GM18867 (cell line): ENCODE data around the gene TSPAN4.

Experiments
- ATAC-seq: cut with Tn5 transposase; IDR thresholded peaks from one replicate; pipeline ENCODE4 v1.9.1; 2021; ENCODE audit warnings: mild to moderate bottlenecking, moderate library complexity; ENCODE audit not compliant: unreplicated experiment

TSPAN4 gene

GRCh38 chr11:882596-882995 lies 39.9 kb downstream of the TSPAN4 start:
- ATAC-seq, result no peak

GRCh38 chr11:883527-883926 lies 40.9 kb downstream of the TSPAN4 start:
- ATAC-seq, result no peak

GRCh38 chr11:884578-885070 lies 42.0 kb downstream of the TSPAN4 start:
- ATAC-seq, result no peak

- no peak for ATAC-seq
These were observed 43.9 kb downstream of the TSPAN4 start for GRCh38 chr11:886568-886967.

- no peak for ATAC-seq
These were observed 44.9 kb downstream of the TSPAN4 start for GRCh38 chr11:887589-887988.

- no peak for ATAC-seq
These were observed 45.9 kb downstream of the TSPAN4 start for GRCh38 chr11:888310-889212.

GRCh38 chr11:889257-889656 lies 46.6 kb downstream of the TSPAN4 start:
- no peak for ATAC-seq

- no peak for ATAC-seq
These were observed 47.2 kb downstream of the TSPAN4 start for GRCh38 chr11:889687-890475.

- ATAC-seq, result no peak
These were observed 48.3 kb downstream of the TSPAN4 start for GRCh38 chr11:890794-891540.

- no peak for ATAC-seq
These were observed 50.5 kb downstream of the TSPAN4 start for GRCh38 chr11:893008-893654.

- no peak for ATAC-seq
These were observed 52.0 kb downstream of the TSPAN4 start for GRCh38 chr11:894575-895201.

- no peak for ATAC-seq
These were observed 52.9 kb downstream of the TSPAN4 start for GRCh38 chr11:895331-896110.

- no peak for ATAC-seq
These were observed 54.8 kb downstream of the TSPAN4 start for GRCh38 chr11:897253-898142.

- ATAC-seq, result no peak
These were observed 55.5 kb downstream of the TSPAN4 start for GRCh38 chr11:898143-898511.

GRCh38 chr11:898540-899190 lies 56.0 kb downstream of the TSPAN4 start:
- no peak for ATAC-seq

GRCh38 chr11:899724-900123 lies 57.1 kb downstream of the TSPAN4 start:
- ATAC-seq, result no peak

GRCh38 chr11:900545-900944 lies 57.9 kb downstream of the TSPAN4 start:
- ATAC-seq, result no peak
